HG02885 (cell line): ENCODE results near the gene SIPA1L3.
"Not testable (repeated sequence)": the region's sequence is repeated elsewhere in the genome, so short reads cannot be mapped to it uniquely, and the experiment has no call there.

Source experiments
- ATAC-seq: cut with Tn5 transposase; IDR thresholded peaks from one replicate; pipeline ENCODE4 v1.9.1; 2021; ENCODE audit warnings: mild to moderate bottlenecking; ENCODE audit not compliant: unreplicated experiment, poor library complexity

Gene SIPA1L3

GRCh38 chr19:38015216-38015615, 108.2 kb downstream of the SIPA1L3 start:
- no peak for ATAC-seq

GRCh38 chr19:38015761-38016160, 108.8 kb downstream of the SIPA1L3 start:
- ATAC-seq: no peak

GRCh38 chr19:38017401-38018151, 110.6 kb downstream of the SIPA1L3 start:
- ATAC-seq: no peak

GRCh38 chr19:38018694-38019395, 111.8 kb downstream of the SIPA1L3 start:
- ATAC-seq: no peak

GRCh38 chr19:38019396-38019724, 112.4 kb downstream of the SIPA1L3 start:
- ATAC-seq: no peak

GRCh38 chr19:38020311-38020710, 113.3 kb downstream of the SIPA1L3 start:
- no peak for ATAC-seq

GRCh38 chr19:38021352-38021751, 114.3 kb downstream of the SIPA1L3 start:
- ATAC-seq: no peak

GRCh38 chr19:38022791-38023670, 116.0 kb downstream of the SIPA1L3 start:
- no peak for ATAC-seq

- ATAC-seq: no peak
These were observed 116.9 kb downstream of the SIPA1L3 start for GRCh38 chr19:38023671-38024541.

GRCh38 chr19:38024992-38025908, 118.2 kb downstream of the SIPA1L3 start:
- no peak for ATAC-seq

GRCh38 chr19:38025909-38026307, 118.9 kb downstream of the SIPA1L3 start:
- ATAC-seq: no peak

- ATAC-seq: no peak
These were observed 122.0 kb downstream of the SIPA1L3 start for GRCh38 chr19:38028913-38029510.

- ATAC-seq: not testable (repeated sequence)
These were observed 123.0 kb downstream of the SIPA1L3 start for GRCh38 chr19:38030001-38030400.

GRCh38 chr19:38030686-38031422, 123.8 kb downstream of the SIPA1L3 start:
- ATAC-seq: no peak

GRCh38 chr19:38031423-38031770, 124.4 kb downstream of the SIPA1L3 start:
- ATAC-seq: no peak

- ATAC-seq: no peak
These were observed 125.1 kb downstream of the SIPA1L3 start for GRCh38 chr19:38032151-38032550.

GRCh38 chr19:38032951-38033350, 125.9 kb downstream of the SIPA1L3 start:
- no peak for ATAC-seq
